HG03460 (cell line): ENCODE measurements around the gene AGPAT4.
"Not testable (repeated sequence)": the region's sequence is repeated elsewhere in the genome, so short reads cannot be mapped to it uniquely, and the experiment has no call there.

Experiments
- ATAC-seq: cut with Tn5 transposase; IDR thresholded peaks from one replicate; pipeline ENCODE4 v1.9.1; 2021; ENCODE audit not compliant: unreplicated experiment

The AGPAT4 gene

DNA sequence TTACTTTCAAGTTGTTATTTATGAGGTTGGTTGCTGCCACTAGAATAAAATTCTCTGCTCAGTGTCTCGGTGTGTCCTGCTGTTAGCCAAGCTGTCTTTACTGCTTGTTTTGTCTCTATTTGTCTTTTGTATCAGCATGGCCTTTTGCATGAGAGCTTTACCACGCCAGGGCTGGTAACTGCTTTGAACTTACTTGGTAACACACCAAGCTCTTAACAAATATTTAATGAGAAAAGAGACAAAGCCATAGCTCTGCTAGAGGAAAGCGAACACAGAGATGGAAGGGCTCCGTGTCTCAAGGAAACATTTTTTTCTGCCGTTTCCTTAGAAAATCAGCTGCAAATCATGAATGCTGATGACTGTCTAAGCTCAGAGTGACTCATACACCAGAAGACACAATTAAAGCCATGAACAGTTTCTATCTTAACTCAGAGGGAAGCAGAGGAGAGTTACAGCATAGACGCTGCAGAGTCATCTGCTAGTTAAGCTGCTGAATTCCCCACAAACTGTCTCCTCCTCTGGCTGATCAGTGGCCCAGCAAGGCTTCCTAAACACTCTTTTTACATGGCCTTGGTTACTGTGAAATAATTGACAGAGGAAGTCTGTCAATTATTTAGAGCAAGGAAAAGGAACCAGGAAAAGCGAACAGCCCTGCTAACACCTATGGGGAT is 44.8 kb downstream of the AGPAT4 start:
- ATAC-seq: peak; percentile 44

DNA sequence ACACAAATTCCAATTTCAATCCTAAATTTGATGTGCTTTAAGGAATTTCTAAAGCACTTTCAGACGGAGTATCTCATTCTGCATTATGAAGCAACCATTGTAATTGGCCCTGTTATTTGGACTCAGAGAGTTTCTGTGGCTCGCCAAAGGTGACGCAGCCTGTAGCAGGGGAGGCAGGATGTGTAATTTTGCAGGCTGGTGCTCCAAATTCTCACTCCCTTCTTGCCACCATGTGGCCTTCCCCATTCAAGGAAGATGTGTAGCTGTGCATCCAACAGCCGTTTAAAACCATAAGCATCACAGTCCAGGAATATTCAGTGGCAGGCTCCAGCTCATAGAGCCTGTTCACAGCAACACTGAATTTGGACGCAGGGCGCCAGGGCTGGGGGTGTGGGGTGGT is 45.8 kb downstream of the AGPAT4 start:
- ATAC-seq: no peak

DNA sequence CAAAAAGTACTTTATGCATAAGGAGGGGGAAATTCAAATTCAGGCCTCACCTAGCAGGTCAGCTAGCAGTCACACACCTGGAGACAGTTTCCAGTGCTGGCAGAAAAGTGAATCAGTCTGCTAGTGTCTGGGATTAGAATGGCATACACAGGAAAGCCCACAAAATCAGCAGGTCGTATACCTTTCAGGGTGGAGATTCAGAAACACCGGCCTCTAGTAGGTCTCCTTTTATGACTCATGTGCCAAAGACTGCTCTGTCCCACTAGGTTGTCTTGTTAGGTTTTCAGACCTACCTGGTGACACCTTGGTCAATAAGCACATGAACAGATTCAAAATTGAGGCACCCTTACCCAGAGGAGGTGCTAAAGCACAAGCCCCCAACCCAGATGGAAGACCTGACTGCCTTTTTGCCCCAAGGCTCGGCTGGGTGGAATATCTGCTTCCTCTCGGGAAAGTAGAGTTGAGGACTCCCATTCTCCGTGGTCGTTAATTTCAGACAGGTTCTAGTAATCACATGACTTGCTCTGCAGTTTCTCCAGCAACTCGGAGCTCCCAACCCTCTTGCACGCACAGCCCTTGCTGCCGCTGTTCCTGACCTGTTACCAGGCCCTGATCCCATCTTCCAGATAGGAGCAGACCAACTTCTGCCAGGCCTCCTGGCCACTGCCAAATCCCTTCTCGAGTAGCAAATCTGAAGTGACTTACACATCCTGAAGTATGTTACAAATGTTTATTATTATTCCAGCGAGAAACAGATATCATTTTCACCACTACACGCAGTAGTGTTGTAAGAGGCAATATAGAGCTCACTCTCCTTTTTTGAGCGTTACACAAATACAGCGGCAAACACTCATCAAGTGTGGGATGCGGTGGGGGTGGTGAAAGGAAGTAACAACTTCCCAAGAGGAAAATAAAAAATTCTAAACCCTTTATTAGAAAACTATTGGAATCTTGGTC is 46.6 kb downstream of the AGPAT4 start:
- ATAC-seq: no peak

DNA sequence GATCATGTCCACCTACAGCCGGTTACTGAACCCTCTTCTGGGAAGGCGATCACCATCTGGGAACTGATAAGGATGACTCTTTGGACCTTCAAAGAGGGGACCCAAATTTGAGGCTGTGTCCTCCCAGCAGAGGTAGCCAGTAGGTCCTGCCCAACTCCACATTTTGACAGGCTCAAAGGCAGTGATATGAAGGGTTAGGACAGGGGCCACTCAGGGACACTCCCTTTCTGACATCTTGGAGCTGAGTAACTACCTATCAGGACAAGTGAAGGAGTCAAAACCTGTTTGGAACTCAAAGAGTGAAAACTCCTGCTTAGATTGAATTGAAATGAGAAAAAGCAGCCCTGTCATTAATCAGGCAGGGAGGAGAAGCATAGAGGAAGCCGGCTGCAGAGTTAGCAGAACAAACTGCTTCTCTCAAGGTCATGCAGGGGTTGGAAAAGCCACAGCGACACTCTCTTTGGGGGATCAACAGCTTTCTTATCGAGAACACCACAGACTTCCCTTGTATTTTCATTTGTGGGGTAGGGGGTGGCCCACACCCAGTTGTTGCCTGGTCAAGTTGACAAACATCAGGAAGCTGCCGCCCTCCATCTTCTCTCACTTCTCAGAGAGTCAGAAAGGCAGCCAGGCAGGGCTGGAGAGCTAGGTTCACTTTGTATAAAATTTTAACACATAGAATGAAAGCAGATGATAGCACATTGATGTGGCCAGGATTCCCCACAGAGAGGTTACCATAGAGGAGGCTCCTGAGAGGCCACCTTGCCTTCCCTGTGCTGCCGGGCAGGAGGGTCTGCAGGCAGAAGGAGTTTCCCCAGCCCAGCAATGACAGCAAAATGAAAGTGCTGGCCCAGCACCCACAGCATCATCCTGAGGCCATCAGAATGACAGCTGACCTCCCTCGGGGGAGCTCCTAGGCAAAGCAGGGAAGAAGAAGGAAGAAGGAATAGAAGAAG is 47.6 kb downstream of the AGPAT4 start:
- peak; percentile 44 for ATAC-seq

DNA sequence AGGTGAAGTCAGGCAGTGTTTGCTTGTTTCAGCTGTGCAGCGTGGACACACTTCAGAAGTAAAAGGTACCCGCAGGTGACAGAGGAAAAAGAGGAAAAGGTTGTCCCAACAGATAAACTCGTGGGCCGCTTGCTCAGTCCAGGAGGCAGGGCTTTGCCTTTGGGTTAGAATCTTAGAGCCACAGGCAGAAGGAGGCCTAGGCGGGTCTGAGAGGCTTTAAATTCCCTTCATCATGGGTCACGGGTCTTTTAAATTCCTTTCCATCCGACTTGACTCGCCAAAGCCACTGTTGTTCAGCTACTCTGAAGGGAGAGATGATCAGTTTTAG is 48.2 kb downstream of the AGPAT4 start:
- ATAC-seq: no peak

DNA sequence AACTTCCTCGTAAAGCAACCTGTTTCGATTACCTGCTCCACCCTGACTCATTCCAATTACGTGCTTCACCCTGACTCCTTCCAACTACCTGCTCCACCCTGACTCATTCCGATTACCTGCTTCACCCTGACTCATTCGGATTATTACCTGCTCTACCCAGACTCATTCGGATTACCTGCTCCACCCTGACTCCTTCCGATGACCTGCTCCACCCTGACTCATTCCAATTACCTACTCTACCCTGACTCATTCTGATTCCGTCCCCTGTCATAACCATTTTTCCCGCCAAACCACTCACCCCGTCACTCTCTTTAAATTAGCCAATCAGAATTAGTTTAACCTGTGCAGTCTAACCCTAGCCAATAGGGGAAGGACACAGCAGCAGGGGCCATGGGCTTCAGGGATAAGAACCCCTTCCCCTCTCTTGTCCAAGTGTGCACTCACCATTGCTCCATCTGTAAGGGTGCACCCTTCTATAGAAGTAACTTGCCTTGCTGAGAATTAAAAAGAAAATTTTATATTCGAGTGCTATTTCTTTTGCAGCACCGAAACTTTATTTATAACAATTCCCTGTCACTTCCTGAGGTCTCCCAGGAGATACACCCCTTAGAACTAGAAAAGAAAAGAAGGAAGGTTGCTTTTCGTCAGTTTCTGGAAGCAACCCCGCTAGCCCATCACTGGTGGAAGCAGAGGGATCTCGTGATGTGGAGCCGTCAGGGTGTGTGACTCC is 48.7 kb downstream of the AGPAT4 start:
- ATAC-seq: not testable (repeated sequence)

DNA sequence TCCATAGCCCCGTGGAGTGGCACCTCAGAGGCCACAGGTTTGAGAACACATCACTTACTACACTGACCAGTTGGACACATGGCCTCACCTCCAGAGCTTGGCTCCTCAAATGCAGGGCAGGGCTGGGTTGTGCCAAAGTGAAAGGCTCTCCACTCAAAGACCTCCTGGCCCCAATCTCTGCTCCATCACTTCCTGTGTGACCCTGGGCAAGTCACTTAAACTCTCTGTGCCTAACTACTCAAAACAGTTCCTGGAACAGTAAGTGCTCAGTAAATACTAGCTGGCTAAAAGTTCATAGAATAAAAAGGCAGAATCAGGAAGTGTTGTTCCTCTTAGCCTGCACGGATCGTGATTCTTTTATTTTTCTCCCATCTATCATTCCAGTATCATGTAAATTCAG is 50.2 kb downstream of the AGPAT4 start:
- ATAC-seq: no peak

DNA sequence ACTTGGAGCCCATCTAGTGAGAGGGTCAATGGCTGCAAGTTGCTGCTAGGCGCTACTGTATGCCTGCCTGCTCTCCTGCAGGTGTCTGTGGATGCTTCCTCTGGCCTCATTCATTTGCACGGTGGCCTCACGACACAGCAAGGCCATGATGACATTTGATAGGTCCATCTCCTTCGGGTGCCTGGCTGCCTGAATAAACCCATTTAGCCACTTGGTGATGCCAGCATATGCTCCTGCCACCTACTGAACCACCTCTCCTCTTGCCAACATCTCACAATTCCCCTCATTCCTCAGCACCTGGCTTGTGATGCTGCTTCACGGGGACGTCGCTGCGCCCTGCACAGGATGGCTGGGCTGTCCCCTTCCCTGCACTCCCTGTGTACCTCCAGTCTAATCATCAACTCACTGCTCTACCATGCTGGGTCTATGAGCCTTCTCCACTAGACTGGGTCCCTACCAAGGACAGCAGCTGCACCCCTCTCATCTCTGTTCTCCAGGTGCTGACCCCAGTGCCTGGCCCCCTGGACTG is 51.1 kb downstream of the AGPAT4 start:
- no peak for ATAC-seq

DNA sequence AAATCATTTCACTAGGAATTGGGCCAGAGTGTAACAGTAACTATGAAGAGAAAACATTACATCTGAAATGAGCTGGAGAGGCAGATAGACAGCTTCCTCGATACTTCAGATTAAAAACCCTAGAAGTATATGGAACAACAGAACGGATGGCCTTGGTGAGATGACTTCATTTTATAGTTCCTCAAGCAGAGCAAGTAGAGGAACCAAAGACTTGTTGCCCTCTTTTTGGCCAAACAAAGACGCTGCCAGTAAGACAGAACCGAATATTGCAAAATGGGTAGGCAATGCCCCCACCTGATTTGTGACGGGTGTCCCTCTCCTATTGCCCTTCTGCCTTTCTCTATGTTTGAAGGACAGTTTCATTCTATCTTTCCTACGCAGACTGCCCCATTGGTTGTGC is 53.5 kb downstream of the AGPAT4 start:
- ATAC-seq: no peak

DNA sequence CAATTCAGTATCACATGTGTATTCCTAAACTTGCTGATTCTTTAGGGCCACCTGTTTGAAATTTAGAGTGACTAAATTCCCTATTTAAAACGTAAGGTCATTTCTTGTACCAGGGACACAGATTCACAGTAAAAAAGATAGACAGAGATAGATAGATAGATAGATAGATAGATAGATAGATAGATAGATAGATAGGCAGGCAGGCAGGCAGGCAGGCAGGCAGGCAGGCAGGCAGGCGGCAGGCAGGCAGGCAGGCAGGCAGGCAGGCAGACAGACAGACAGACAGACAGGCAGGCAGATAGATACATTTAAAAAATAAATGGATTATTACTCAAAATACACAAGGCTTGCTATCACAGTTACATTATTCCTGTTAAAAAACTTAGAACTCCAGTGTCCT is 54.2 kb downstream of the AGPAT4 start:
- no peak for ATAC-seq

DNA sequence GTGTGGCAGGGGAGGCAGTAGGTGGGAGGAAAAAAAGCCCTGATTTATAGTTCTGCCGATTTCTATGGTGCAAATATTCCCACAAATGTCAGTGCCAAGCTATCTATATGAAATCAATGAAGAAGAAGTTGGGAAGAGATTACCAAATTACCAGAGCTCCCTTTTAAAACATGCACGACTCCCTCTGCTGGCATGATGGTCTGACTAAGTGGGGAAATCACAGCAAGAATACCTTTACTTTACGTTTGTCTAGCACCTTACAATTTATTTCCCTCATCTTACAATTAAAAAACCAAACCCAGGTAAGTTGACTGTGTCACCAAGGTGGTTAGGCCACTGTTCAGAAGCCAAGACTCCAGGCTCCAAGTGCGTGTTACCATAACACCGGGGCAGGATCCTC is 55.6 kb downstream of the AGPAT4 start:
- no peak for ATAC-seq

DNA sequence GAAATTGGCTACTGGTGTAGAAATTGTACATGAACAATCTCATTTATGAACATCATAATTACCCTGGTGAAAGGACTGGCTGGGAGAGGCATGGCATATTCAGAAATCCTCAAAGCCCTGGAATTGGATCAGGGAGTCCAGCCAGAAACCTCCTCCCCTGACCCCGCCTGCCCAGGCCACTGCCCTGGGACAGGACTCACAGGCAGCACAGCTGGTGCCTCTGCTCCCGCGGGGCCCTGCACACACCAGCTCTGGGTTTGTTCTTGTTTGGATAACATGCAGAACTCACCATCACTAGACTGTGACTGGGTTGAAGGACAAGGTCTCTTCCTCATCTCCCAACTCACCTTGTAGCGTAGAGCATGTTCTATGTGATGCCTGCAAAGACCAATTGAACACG is 56.2 kb downstream of the AGPAT4 start:
- no peak for ATAC-seq

DNA sequence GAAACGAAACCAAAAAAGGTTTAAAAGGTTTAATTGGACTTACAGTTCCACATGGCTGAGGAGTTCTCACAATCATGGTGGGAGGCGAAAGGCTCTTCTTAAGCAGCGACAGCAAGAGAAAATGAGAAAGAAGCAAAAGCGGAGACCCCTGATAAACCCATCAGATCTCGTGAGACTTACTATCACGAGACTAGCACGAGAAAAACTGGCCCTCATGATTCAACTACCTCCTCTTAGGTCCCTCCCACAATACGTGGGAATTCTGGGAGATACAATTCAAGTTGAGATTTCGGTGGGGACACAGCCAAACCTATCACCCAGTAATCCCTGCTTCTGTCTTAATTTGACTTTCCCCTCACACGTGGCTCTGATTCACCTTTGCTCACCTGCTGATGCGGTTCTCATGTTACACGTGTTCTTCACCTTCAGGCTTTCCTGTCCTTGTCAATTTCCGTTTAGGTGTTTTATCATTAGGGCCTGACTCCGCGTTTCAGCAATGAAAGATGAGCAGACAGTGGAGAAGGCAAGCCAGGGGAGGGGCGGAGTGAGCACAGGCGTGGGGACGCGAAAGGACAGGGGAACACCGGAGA is 57.1 kb downstream of the AGPAT4 start:
- ATAC-seq: no peak

DNA sequence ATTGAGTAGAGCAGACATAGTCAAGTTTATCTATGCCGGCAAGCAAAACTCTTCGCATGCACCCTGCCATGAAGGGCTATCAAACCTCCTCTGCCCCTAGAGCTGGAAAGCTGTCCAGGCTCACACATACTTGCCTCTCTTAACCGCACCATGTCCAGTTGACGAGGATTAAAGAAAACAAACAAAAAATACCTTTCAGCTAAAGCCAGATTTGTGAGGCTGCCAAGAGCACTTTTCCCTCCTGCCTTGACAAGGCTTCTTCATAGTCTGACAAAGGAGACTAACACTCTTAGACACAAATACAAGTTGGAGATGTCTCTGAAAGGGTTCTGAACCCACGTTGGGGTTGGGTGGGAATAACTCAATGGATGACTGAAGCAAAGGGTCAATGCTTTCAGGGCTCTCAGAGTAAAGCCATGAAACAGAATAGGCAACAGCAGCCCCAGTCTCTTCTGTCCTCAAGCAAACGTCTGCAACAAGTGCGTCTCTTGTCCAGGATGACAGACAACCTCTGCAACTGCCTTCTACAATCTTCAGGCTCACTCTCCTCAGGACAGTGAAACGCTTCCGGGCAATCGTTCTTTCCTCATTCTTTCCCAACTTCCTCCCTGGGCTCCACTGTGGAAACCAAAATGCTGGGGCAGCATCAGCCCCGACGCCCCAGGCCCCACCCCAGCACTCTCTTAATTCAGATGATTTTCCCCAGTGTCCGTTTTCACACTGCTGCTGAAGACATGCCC is 57.8 kb downstream of the AGPAT4 start:
- no peak for ATAC-seq

DNA sequence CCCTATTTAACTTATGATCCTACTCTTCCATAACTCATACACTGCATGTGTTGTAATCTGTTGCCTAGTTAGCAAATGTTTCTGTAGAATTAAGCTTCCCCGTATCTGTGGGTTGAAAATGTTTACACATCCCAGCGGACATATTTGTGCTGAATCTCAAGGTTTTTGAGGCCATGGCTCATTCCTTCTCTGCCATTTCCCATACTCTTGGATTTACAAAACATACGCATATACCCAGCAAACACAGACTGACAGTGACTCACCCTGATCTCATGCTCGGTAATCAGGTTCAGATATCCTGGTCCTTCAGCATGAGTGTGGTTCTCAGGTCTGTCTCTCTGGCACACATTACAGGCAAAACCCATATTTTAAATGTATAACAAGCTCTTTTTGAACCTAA is 58.7 kb downstream of the AGPAT4 start:
- ATAC-seq: no peak

DNA sequence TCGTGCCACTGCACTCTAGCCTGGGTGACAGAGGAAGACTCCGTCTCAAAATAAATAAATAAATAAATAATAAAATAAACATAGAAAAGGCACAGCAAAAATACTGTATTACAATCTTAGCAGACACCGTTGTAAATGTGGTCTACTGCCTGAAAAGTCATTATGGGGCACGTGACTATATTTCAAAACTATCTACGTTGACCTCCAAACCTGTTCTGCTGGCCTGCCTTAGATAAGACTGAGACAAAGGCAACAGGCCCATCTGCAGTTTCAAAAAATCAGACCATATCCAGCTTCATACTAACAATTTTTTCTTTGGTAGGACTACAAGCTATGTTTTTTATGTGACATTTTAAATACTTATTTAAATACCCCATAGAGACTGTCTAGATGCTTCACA is 59.1 kb downstream of the AGPAT4 start:
- ATAC-seq: no peak

DNA sequence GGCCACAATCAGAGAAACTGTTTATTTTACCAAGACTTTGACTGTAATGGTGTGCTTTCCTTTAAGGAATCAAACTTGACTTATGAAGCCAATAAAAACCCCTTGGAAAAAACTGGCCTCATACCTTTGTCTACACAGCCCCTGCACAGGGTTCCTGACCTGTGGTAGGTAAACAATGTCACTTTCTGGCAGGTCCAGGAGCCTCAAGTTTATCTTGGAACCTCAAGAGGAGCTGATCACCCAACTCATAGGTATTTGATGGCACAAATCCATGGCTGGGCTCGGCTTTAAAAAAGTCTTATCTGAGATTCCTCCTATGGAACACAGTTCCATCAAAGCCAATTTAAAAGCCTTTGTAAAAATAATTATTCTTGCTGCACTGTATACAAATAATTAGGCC is 61.0 kb downstream of the AGPAT4 start:
- no peak for ATAC-seq

DNA sequence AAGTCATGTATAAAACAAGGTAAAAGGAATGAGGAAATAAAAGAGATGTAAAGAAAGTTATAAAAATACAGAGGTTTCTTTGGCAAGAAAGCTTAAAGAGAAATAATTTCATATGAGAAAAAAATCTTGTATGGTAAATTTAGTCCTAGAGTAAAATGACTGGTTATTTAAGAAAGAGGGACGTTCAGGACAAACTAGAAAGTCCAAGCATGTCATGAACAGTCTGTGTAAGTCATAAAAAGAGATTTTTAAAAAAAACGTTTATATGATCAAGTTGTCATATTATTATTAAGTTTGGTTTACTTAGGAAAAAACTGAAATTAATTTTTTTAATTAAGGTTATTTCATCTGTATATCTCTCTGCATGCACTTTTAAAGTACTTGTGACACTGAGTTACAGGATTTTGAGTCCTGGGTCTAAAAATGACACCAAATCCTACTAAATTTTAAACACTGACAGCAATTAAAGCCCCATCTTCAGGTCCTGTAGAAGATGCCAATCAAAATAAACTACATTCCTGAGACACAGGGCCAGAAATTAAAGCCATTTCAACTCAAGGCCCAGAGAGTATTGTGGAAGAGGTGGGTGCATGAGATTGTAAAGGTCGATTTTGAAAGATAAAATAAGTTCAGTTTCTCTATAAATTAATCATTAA is 62.4 kb downstream of the AGPAT4 start:
- no peak for ATAC-seq

DNA sequence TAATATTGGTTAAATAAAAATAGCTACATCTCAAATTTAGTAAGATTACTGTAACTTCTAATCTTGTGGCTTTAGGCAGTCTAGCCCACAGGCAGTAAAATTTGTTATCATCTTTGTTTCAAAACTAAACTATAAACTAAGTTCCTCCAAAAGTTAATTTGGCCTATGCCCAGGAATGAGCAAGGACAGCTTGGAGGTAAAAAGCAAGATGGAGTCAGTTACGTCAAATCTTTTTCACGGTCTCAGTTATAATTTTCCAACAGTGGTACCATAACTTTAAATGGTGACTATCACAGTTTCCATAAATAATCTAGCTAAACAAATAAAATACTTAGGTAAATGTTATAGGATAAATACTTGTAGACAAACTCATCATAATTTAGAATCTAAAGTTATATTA is 63.0 kb downstream of the AGPAT4 start:
- ATAC-seq: no peak
